Activated CD4-positive, alpha-beta T cell treated with anti-CD3 and anti-CD28 coated beads, Interleukin-2, amount 50 U/mL, for 48 hours (primary cell): Measurements from ENCODE around the gene TCEANC2.
"Not testable (repeated sequence)": the region's sequence is repeated elsewhere in the genome, so short reads cannot be mapped to it uniquely, and the experiment has no call there.

ENCODE experiments used
- DNase-seq, 2 experiments: peaks; one replicate each; pipeline ENCODE4 v3.0.0-alpha.2; 2020

TCEANC2 gene

GRCh38 chr1:54028306-54029251 is 24.8 kb upstream of the TCEANC2 start:
- DNase-seq = no peak

DNA sequence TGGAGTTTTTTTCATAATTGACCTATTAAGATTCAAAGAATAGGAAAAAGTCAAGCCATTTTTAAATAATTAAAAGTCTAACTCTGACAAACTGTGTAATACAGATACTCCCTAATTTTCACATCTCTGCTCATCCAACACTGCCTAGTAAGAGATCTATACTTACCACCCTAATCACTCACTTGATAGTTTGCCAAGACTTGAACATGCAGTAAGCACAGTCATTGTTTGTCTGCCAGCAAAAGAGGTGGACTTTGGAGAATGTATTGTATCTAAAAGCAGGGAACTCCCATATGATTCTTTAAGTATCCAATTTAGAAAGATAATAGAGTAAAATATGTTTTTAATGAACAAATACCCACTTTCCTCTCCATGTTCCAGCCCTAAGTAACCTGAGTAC is 15.9 kb upstream of the TCEANC2 start:
- DNase-seq = no peak

- no peak for DNase-seq
Measured at GRCh38 chr1:54041806-54042205, 11.6 kb upstream of the TCEANC2 start.

DNA sequence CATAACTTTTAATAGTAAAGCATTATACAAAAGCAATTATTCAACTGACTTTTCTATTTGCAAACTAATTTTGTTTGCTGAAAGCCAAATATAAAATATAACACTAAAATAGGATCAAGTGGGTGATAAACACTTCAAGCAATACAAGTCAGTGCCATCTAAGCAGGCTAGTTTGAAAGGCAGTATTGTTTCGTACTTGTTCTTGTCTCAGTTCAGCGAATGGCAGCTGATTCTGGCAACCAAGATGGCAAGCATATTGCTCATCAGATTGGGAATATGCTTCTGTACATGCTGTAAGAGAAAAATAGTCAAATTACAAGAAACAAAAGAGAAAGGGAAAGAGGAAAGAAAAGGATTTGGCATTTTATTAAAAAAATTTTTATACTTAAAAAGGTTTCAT is 7.9 kb upstream of the TCEANC2 start:
- DNase-seq = no peak

DNA sequence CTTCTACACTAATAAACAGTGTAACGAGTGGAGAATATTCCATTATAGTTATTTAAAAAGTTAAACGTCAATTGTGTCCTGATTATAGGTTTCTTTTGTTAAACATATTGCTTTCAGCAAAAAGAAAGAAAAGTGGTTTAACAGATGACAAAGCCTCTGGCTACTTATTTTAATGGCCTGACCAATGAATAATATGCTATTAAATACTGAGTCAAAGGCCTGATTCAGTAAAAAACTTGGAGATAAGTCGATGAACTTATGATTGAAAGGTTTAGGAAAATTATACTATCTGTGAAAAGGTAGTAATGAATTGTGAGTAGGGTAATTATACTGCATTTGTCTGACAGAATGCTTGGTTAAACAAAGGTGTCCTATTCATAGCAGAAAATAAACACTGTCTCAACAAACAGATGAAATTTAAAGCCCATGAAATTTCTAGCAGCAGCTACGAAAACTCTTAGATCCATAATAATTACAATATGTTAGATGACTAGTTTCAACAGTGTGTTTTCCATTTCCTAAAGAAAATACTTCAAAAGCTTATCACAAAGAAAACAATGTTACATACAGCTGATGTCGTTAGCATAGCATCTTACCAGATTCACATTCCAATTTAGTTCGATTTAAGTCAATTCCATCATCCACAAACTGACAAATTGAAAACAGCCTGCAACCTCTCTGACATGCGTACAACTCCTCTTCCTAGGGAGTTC is 6.6 kb upstream of the TCEANC2 start:
- DNase-seq = no peak

GRCh38 chr1:54047384-54048305 is 5.8 kb upstream of the TCEANC2 start:
- DNase-seq = no peak

DNA sequence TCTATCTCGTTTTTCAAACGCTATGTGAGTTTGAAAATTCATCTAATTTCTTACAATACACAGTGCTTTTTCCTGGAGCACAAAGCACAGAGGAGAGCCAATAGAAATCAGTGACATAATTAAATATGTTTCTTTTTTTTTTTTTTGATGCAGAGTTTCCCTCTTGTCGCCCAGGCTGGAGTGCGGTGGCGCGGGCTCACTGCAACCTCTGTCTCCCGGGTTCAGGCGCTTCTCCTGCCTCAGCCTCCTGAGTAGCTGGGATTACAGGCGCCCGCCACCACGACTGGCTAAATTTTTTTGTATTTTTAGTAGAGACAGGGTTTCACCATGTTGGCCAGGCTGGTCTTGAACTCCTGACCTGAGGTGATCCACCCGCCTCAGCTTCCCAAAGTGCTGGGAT is 3.0 kb upstream of the TCEANC2 start:
- not testable (repeated sequence) for DNase-seq

- DNase-seq = no peak
Measured at GRCh38 chr1:54051933-54052430, 1.4 kb upstream of the TCEANC2 start.

DNA sequence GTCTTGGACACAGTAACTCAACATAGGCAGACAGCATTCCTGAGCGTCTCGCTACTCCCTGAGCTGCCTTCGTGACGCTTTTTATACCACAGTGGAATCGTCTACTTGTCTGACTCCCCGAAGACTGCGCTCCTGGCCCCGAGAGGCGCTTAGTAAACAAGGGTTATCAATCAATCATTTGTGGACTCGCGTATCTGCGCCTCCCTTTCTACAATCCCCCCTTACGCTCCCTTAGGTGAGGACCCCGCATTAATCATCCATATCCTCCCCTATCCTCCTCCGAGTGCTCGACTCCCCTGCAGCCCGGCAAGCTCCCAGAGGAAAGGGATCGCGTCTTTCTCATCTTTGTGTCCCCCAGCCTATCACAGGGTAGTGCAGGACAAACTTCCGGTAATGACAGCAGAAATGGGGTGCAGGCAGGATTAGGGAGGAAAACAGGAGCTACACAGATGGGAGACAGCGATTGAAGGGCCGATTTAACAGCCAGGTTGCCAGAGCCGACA is 926 bp upstream of the TCEANC2 start:
- peak; percentile 40 to 44 for DNase-seq

DNA sequence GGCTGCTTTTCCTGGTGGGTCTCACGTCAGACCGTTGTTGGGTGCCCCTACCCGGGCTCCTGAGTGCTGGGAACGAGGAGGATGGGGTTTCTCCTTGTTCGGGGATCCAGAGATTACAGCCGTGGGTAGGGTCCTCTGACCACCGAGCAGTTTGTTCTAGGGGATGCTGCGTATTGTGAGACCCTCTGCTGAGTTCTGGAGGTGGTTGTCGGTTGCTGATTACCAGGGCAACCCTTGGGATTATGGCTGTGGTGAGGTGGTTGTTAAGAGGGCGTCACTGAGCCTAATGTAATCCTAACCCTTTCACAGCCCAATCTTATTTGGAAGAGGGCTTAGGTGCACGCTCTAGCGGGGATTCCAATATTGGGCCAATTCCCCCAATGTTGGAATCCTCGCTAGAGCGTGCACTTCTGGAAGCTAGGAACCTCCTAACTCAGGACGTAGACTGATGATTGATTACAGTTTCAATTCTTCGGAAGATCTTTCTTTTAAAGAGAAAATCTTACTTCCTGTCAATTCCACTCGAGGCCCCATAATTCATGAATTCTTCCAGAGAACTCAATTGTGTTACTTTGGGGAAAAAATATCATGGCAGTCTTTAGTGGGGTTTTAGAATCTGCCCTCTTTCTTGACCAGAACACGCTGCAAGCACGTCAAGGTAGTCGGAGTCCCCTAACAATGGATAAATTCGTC is 483 bp downstream of the TCEANC2 start:
- no peak for DNase-seq

- DNase-seq = no peak
Measured at GRCh38 chr1:54054438-54054749, 986 bp downstream of the TCEANC2 start.

GRCh38 chr1:54064299-54064698 is 10.9 kb downstream of the TCEANC2 start:
- no peak for DNase-seq

GRCh38 chr1:54069791-54070170 is 16.4 kb downstream of the TCEANC2 start:
- DNase-seq = no peak

DNA sequence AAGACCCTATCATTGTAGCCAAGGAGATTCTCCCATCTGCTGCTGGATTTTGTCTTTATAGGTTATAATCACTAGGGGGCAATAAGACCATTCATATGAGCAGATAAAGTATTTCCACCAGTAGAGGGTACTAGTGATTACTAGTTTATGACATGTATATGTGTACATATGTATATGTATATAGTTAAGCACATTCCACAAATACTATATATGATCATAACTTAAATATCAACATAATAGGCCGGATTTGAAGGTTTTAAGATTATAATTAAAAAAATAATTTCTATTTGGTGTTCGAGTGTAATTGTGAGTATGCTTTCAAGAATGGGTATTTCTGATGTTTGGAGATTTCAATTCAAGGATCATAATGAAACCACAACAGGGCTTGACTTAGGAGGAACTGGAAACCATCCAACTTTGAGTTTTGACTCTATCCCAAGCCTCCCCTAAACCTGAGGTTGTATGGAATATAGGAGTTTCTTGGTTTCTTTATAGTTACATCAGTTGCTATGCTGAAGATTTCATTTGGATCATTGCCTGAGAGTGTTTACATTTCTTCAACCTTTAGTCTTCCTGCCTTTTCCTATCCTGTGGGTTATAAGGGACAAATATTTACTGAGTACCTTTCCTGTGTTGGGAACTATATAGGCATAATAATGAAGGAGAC is 16.9 kb downstream of the TCEANC2 start:
- DNase-seq = no peak

- no peak for DNase-seq
Measured at GRCh38 chr1:54077359-54077758, 24.0 kb downstream of the TCEANC2 start.

DNA sequence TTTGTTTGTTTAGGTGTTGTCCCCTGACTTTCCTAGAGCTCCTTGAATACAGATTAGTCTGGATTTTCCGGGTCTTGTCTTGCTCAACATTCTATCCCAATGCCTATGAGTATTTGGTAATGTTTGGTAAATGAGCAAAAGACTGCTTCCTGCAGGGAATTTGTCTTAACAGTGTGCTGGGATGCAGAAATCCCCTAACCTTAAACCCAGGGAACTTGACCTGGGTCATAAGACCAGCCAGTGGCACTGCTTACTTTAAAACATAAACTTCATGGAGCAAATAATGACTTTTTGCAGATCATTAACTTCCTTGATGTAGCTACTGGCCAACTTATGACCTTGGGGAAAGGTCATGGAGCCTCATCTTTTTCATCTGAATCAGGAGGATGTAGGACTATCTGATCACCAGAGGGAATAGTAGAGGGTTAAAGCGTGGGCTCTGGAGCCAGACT is 27.2 kb downstream of the TCEANC2 start:
- DNase-seq = no peak

GRCh38 chr1:54081306-54082270 is 28.2 kb downstream of the TCEANC2 start:
- DNase-seq = peak; percentile 66 to 76

- DNase-seq = no peak
Measured at GRCh38 chr1:54084794-54085193, 31.4 kb downstream of the TCEANC2 start.

- no peak for DNase-seq
Measured at GRCh38 chr1:54086754-54087153, 33.3 kb downstream of the TCEANC2 start.

DNA sequence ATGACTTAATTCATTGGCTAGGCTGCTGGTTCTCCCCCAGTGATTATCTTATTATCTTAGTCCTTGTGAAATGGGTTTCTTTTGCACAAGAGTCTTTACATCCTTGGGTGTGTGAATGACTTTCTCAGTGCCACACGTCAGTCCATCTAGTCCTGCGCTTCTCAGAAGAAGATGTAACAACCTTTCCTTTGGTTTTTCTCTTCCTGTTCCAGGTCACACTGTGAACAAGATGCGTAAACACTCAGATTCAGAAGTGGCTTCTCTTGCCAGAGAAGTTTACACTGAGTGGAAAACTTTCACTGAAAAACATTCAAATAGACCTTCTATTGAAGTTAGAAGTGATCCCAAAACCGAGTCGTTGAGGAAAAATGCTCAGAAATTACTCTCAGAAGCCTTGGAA is 35.0 kb downstream of the TCEANC2 start:
- no peak for DNase-seq
